A549 (cell line): ENCODE measurements around the gene MPRIP.

Experiments
- CTCF ChIP-seq: fragments of >200 bp; sonication (Bioruptor Twin); formaldehyde crosslinking; IDR thresholded peaks from 3 replicates; pipeline ENCODE4 v1.5.1; 2016
- ELK1 ChIP-seq: fragments of 150-350 bp; IDR thresholded peaks from 2 replicates; pipeline ENCODE4 v1.6.1; 2014; ENCODE audit warnings: low read depth, mild to moderate bottlenecking, low read length
- EP300 ChIP-seq, 2 experiments: fragments of >200 bp; sonication (Bioruptor Twin); formaldehyde crosslinking; IDR thresholded peaks; 2 replicates in 1 of 2; 3 replicates in 1 of 2; pipeline ENCODE4 v1.6.1; 2016 to 2017
- TF ChIP-seq, protein P1 (sequence below): fragments of 250-450 bp; sonication (Bioruptor Pico); IDR thresholded peaks from 2 replicates; pipeline ENCODE4 v1.5.0; 2020; ENCODE audit warnings: low read depth, mild to moderate bottlenecking, moderate library complexity

- TF ChIP-seq CTCF = no peak
- TF ChIP-seq EP300 (IDR thresholded peaks at IDR 0.05) = no peak
- no peak for TF ChIP-seq ELK1
- TF ChIP-seq, protein P1, sequence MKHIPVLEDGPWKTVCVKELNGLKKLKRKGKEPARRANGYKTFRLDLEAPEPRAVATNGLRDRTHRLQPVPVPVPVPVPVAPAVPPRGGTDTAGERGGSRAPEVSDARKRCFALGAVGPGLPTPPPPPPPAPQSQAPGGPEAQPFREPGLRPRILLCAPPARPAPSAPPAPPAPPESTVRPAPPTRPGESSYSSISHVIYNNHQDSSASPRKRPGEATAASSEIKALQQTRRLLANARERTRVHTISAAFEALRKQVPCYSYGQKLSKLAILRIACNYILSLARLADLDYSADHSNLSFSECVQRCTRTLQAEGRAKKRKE (CRISPR knock-in tag) = no peak
Observed at GRCh38 chr17:17117923-17118322, 75.7 kb downstream of the MPRIP start.
